IPS DF 6.9 (cell line): Measurements from ENCODE around the gene BCL11A.

Source experiments
- DNase-seq: peaks from one replicate; pipeline ENCODE4 v3.0.0-alpha.2; 2013; ENCODE audit warnings: low read depth, low spot score
- H3K27ac ChIP-seq: one replicate; pipeline ENCODE4 v1.5.1; 2013; ENCODE audit warnings: low read length, control low read depth
- H3K27me3 ChIP-seq: 2 replicates; pipeline ENCODE4 v1.6.1; 2013; ENCODE audit warnings: mild to moderate bottlenecking, low read length; ENCODE audit not compliant: control insufficient read depth, insufficient read depth
- H3K36me3 ChIP-seq: 2 replicates; pipeline ENCODE4 v1.6.1; 2013; ENCODE audit warnings: low read length; ENCODE audit not compliant: control insufficient read depth, insufficient read depth
- H3K4me1 ChIP-seq: 2 replicates; pipeline ENCODE4 v1.6.1; 2013; ENCODE audit warnings: low read length; ENCODE audit not compliant: control insufficient read depth, insufficient read depth
- H3K4me3 ChIP-seq: 2 replicates; pipeline ENCODE4 v1.5.1; 2013; ENCODE audit warnings: mild to moderate bottlenecking, low read length
- H3K9me3 ChIP-seq: 2 replicates; pipeline ENCODE4 v1.6.1; 2013; ENCODE audit warnings: low read length, inconsistent platforms; ENCODE audit not compliant: control insufficient read depth, insufficient read depth
- WGBS: extraction: QIAGEN DNeasy Blood & Tissue Kit; methylation state at CpG from one replicate; pipeline ENCODE4 v1.1.7; 2013; ENCODE audit warnings: mixed read lengths, missing lambda C conversion rate; ENCODE audit not compliant: insufficient read length, insufficient coverage; 5-methylcytosine and 5-hydroxymethylcytosine counted together

BCL11A gene

DNA sequence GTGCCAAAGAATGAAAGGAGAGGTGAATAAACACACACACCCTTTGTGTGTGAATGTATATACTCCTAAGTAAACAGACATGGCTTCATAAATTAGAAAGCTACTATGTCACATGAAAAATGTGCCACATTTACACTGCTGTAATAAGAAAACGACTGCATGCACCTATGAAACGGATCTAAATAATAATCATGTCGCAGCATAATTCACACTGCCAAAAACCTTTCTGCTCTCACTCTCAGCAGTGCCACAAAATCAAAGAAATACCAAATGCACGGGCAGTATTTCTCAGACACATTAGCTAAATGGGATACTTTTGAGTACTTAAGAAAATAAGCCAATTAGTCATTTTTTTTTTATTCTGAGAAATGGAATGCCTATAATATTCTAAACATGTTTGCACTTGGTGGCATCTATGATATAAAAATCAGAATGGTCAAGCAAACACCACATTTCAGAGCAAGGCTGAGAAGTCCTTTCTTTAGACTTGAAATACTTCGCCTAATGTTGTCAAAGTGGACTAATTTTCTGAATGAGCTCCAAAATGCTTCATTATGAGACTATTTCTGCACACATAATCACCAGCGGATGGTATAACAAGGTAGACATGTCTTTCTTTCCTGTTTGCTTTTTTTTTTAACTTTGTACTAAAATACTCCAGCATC lies 6.6 kb downstream of the BCL11A start:
- no peak for DNase-seq
- Histone ChIP-seq H3K36me3 (peaks cover 10% of the 10 kb centered on the region; the same call in 1 of the 2 replicates), H3K27ac (no peak overlapping the region), H3K4me1 (peaks cover 3% of the 10 kb centered on the region; the same call in 1 of the 2 replicates), H3K4me3 (no peak overlapping the region), H3K27me3 (no peaks in the 10 kb centered on the region), H3K9me3 (no peaks in the 10 kb centered on the region)
- no CpG with 5 or more reads among the region's 6 CpGs for WGBS

GRCh38 chr2:60544954-60545560 lies 8.4 kb downstream of the BCL11A start:
- no peaks in the 10 kb centered on the region for H3K27me3 ChIP-seq
- no CpG with 5 or more reads among the region's 9 CpGs for WGBS
- H3K9me3 ChIP-seq = no peaks in the 10 kb centered on the region
- H3K4me3 ChIP-seq = no peak overlapping the region
- no peak for DNase-seq
- peaks cover 10% of the 10 kb centered on the region; the same call in 1 of the 2 replicates for H3K36me3 ChIP-seq
- no peak overlapping the region for H3K27ac ChIP-seq
- peaks cover 3% of the 10 kb centered on the region; the same call in 1 of the 2 replicates for H3K4me1 ChIP-seq

DNA sequence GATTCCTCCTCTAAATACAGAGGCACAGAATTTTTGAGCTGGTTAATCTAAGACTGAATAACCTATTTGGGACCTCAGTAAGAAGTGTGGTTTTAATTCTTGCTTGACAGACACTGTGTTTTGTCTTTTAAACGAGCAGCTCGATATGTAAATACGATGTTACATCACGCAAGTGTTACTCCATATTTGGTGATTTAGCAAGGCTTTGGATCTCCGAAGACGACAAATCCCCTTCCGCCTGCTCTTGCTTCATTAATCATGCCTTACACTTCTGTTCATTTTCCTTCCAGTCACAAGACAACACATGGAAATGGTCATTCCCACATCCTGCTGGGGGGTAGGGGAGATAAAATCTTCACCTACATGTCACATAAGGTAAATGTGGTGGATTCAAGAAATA lies 9.4 kb downstream of the BCL11A start:
- Histone ChIP-seq H3K36me3 (peaks cover 10% of the 10 kb centered on the region; the same call in 1 of the 2 replicates), H3K4me1 (peaks cover 5% of the 10 kb centered on the region)

GRCh38 chr2:60541056-60541651 lies 12.3 kb downstream of the BCL11A start:
- WGBS = no CpG with 5 or more reads among the region's 3 CpGs
- Histone ChIP-seq H3K9me3 (no peaks in the 10 kb centered on the region), H3K4me3 (no peak overlapping the region), H3K27me3 (no peaks in the 10 kb centered on the region), H3K36me3 (peaks cover 12% of the 10 kb centered on the region; the same call in 1 of the 2 replicates), H3K4me1 (peaks cover 13% of the 10 kb centered on the region), H3K27ac (no peak overlapping the region)
- DNase-seq = no peak

More for the DNA sequence above, 9.4 kb downstream of the BCL11A start:
- H3K9me3 ChIP-seq = no peaks in the 10 kb centered on the region
- no peak for DNase-seq
- H3K4me3 ChIP-seq = no peak overlapping the region
- no CpG with 5 or more reads among the region's 7 CpGs for WGBS
- H3K27ac ChIP-seq = no peak overlapping the region
- no peaks in the 10 kb centered on the region for H3K27me3 ChIP-seq

DNA sequence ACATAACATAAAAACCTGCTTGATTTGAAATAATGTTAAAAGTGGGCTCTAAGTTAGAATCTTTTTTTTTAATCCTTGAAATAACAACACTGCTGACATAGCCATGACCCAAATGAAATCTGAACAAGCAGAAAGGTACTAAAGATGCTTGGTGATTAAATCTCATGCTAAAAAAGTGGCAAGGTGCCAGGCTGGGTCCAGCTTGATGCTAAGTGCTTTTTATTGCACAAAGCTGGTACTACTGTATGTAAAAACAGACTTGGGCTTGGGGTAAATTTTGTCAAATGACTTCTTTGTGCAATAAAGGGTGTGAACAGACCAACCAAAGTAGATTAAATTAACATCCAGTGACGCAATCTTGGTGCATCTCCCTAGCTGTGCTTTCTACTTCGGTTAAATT lies 13.4 kb downstream of the BCL11A start:
- no peak overlapping the region for H3K4me3 ChIP-seq
- H3K4me1 ChIP-seq = peaks cover 15% of the 10 kb centered on the region
- no CpG with 5 or more reads among the region's 2 CpGs for WGBS

DNA sequence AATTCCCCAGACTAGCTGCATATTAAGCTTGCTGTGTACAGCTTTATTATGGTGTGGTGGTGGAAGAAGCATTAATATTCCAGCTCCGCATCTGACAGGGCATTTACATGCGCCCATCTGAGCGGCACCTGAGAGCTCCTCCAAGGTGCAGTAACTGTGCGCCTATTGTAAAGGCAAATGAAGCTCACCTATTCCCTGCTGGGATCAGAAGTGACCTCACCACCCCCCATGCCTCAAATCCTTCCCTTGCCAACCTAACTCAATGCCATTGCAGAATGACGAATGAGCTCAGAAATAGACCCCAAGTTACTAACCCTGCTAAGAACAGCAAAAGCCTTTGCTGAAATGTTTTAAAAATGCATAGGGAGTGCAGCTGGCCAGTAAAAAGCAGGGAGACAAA lies 14.3 kb downstream of the BCL11A start:
- WGBS = no CpG with 5 or more reads among the region's 5 CpGs
- no peak overlapping the region for H3K27ac ChIP-seq
- H3K4me3 ChIP-seq = no peak overlapping the region
- no peak for DNase-seq
- H3K9me3 ChIP-seq = no peaks in the 10 kb centered on the region
- H3K4me1 ChIP-seq = peaks cover 14% of the 10 kb centered on the region
- no peaks in the 10 kb centered on the region for H3K27me3 ChIP-seq
- peaks cover 5% of the 10 kb centered on the region; the same call in 1 of the 2 replicates for H3K36me3 ChIP-seq

More for the DNA sequence above, 13.4 kb downstream of the BCL11A start:
- peaks cover 6% of the 10 kb centered on the region; the same call in 1 of the 2 replicates for H3K36me3 ChIP-seq
- no peak for DNase-seq
- no peak overlapping the region for H3K27ac ChIP-seq
- H3K27me3 ChIP-seq = no peaks in the 10 kb centered on the region
- no peaks in the 10 kb centered on the region for H3K9me3 ChIP-seq

DNA sequence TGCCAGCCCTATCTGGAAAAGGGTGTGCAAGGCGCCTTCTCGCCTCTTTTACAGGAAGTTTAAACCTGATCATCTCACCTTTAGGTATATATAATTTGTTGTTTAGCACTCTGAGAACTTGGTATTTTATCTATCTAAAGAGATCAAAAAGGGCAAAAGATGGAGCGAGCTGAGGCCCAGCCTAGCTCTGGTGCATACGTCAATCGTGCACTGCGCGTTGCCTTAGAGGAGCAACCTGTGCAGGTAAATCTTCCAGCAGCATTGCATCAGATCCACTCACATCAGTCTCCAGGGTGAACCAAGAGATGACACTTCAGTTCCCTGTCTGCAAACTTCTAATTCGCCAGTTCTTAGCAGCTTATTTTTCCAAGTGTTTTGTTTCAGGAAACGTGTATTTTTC lies 15.4 kb downstream of the BCL11A start:
- no peaks in the 10 kb centered on the region for H3K27me3 ChIP-seq
- no peak overlapping the region for H3K4me3 ChIP-seq
- no CpG with 5 or more reads among the region's 9 CpGs for WGBS
- no peaks in the 10 kb centered on the region for H3K9me3 ChIP-seq
- 0 out of 2 replicates have a peak, but pooled peaks cover 2% of the 10 kb centered on the region for H3K36me3 ChIP-seq
- no peak for DNase-seq
- peaks cover 14% of the 10 kb centered on the region for H3K4me1 ChIP-seq
- no peak overlapping the region for H3K27ac ChIP-seq

DNA sequence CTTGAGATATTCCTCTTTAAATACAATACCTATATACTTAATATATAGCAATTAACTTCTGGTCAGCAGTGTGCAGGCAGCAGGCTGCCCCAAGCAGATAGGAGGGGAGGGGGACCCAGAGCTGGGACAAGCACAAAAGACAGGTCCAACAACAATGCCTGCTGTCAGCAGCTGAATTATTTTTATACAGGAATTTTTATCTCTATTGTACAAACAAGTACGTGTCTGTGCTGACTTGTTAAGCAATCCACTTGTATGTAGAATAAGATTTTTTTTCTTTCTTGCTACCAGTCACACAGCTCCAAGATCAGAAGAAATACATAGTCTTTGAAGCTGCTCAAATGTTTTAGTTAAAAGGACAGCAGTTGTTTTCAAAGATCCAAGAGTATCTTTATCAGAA lies 16.7 kb downstream of the BCL11A start:
- Histone ChIP-seq H3K9me3 (no peaks in the 10 kb centered on the region), H3K4me3 (no peak overlapping the region), H3K36me3 (0 out of 2 replicates have a peak, but pooled peaks cover 2% of the 10 kb centered on the region), H3K27ac (no peak overlapping the region), H3K4me1 (peaks cover 15% of the 10 kb centered on the region), H3K27me3 (no peaks in the 10 kb centered on the region)
- WGBS = no CpG with 5 or more reads among the region's 1 CpG
- DNase-seq = no peak

DNA sequence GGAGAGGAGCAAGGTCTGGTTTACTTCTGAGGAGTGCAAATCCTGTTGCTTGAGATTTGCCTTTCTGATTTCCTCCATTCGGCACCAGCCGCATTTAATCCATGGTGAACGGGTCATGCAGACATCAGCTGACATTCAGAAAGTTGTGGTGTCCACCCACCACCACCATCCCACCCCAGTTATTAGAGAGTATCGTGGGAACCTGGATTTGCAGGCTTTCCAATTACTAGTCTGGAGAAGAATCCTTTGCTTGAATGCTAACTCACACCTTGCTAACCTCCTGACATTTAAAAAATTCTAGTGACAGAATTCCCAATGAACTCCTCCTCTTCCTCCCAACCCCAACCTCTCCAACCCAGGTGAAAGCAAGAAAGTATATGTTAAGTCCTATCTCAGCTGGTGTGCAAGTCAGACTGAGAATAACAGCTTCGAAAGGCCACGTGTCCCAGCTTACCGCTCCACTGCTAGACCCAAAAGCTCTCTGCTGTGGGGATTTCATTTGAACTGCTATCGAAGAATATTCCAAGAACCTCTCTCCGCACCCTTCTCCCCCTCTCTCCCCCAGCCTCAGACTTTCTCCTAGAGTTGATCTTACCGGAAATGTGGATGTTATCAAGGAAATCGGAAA lies 17.7 kb downstream of the BCL11A start:
- H3K27ac ChIP-seq = no peak overlapping the region
- H3K9me3 ChIP-seq = no peaks in the 10 kb centered on the region
- no peaks in the 10 kb centered on the region for H3K27me3 ChIP-seq
- no peak for DNase-seq
- H3K36me3 ChIP-seq = peaks cover 2% of the 10 kb centered on the region; the same call in 1 of the 2 replicates
- no peak overlapping the region for H3K4me3 ChIP-seq
- no CpG with 5 or more reads among the region's 11 CpGs for WGBS
- H3K4me1 ChIP-seq = peaks cover 20% of the 10 kb centered on the region
